GM19035 (cell line): Measurements from ENCODE around the gene ETNK2.

Experiments used
- ATAC-seq: cut with Tn5 transposase; IDR thresholded peaks from one replicate; pipeline ENCODE4 v1.9.1; 2021; ENCODE audit not compliant: unreplicated experiment

ETNK2 gene

GRCh38 chr1:204083491-204083890 lies 68.4 kb downstream of the ETNK2 start:
- ATAC-seq: no peak

DNA sequence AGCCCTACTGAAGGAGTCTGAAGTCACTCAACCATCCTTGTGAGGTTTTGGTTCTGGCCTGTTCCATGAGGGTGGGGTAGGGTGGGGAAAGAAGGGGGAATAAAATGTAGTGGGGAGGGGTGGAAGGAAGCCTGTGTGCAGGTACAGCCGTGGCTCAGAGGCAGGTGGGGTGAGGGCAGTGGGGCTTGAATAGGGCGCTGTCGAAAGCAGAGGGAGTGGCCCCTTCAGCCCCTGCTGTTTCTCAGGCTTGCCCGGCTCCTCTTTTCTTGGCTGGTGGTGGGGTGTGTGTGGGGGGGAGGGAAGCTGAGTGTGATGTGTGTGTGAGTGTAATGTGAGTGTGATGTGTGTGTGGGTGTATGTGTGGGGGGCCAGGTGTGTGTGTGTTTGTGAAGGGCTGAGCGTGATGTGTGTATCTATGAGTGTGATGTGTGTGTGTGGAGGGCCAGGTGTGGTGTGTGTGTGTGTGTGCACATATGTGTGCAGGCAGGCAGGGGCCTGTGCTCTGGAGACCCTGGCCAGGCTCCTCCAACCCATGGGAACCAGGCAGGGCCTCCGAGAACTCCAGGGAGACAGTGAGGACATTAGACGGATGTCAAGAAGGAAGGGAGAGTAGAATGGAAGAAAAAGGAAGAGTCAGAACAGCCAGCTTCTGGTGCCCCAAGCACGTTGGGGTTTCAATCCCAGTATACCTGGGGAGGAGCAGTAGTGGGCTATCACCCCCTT lies 69.9 kb downstream of the ETNK2 start:
- no peak for ATAC-seq

GRCh38 chr1:204081164-204081790 lies 70.6 kb downstream of the ETNK2 start:
- no peak for ATAC-seq
